Heart left ventricle (tissue), 13 donors: ENCODE data around the gene COX4I1.

ENCODE experiments used
- CTCF ChIP-seq, 12 donors: fragments of 200-600 bp; sonication (generic) in 4 of 12; IDR thresholded peaks; one replicate each; pipeline versions ENCODE4 v1.5.0 to v1.8.0; 2018 to 2022; ENCODE audit warnings: antibody characterized with exemption in 12 of 12, mild to moderate bottlenecking in 5 of 12
- POLR2A ChIP-seq, 2 donors: fragments of 450-650 bp; IDR thresholded peaks; one replicate each; pipeline ENCODE4 v1.6.1; 2017; ENCODE audit warnings: antibody characterized with exemption in 2 of 2, mild to moderate bottlenecking in 2 of 2, moderate library complexity in 2 of 2
- donor health status: ischemic (EF 13 %, LVEDD 7.1; RV severe dilation, severe dysfunction).
- donor health status: DM: no; HTN: yes; CAD: no.
- donor health status: DM: no; HTN: no; CAD: no.
- donor health status: ischemic (EF 25% LVEDD 6.9; RV normal size, moderate dysfunction).
- donor health status: ischemic (EF 25% LVEDD 5.7; RV mildly dilated, moderate dysfunction).
- donor health status: ischemic (EF 35%, LVEDD 5.7; RV mildly dilated, moderate dysfunction).
- donor health status: nonischemic (EF 11% LVEDD 7.7; RV severe dilation, severe dysfunction).
- donor health status: DM: yes; HTN: yes; CAD: no.
- donor health status: PGD.
- donor health status: ischemic (EF 29% LVEDD 5.4; RV normal size, mild dysfunction).
- donor health status: nonischemic (EF 23%, LVEDD 6.1; RV moderate dilation, normal function).

GRCh38 chr16:85781156-85781555 is 18.3 kb upstream of the COX4I1 start:
- TF ChIP-seq CTCF (IDR thresholded peaks at IDR 0.05) = no peak
- TF ChIP-seq POLR2A (IDR thresholded peaks at IDR 0.05) = no peak
